HG02938 (cell line): ENCODE data around the gene CCM2L.

Experiments used
- ATAC-seq: cut with Tn5 transposase; IDR thresholded peaks from one replicate; pipeline ENCODE4 v1.9.1; 2021; ENCODE audit warnings: mild to moderate bottlenecking, moderate library complexity; ENCODE audit not compliant: unreplicated experiment

The CCM2L gene

DNA sequence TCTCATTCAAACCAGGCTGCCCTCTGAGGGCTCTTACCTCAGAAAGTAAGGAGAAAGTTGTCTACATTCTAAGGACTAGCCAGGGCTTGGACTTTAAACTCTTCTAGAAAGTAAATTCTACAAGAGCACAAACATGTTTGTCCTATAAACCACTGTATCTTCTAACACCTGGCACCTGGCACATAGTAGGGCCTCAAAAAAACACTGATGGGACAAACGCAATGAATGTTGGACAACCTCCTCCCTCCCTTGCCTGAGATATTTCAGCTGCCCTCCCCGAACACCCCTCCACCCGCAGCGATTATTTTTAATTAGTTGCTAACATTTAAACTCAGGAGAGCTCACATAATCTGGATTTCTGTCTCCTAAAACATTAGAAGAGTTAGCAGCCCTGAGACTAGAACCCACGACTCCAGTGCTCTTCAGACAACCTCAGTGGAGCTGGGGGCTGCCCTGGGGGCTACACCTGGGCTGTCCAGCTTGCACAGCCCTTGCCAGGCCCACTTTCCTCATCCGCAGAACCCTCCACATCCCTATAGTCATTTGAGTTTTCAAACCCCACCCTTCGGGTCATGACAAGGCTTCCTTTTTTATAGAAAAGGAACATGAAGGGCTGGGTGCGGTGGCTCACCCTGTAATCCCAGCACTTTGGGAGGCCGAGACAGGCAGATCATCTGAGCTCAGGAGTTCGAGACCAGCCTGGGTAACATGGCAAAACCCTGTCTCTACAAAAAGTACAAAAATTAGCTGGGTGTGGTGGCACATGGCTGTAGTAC is 46.7 kb downstream of the CCM2L start:
- ATAC-seq: no peak

DNA sequence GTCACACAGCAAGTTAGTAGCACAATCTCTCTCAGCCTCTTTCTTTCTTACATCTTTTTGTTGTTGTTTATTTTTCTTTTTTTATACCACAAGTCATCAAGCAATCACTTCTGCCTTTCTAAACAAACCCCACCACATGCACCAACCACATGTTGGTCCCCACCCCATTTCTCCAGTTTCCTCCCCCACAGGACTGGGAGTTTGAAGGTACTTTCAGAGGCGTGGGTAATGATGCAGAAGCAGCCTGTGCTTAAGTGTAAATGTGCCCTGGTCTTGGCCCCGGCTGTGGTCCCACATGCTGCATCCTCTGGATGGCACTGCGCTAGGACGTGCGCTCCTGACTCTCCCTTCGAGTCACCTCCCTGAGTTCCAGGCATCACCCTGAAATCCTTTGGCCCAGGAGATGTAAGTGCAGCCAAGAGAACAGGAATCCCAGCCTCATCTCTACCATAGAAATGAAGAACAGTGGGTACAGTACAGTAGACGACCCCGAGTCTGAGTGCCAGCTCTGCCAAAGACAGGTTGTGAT is 47.5 kb downstream of the CCM2L start:
- ATAC-seq: no peak

DNA sequence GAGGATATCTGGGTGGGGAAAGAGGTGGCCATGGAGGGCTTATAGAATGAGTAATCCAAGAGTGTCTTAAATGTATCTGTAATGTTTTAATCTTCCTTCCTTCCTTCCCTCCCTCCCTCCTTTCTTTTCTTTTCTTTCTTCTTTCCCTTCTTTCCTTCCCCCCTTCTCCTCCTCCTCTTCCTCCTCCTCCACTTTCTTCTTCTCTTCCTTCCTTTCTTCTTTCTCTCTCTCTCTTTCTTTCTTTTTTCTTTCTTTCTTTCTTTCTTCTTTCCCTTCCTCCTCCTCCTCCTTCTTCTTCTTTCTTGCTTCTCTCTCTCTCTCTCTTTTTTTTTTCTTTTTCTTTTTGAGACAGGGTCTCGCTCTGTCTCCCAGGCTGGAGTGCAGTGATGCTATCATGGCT is 49.0 kb downstream of the CCM2L start:
- no peak for ATAC-seq

DNA sequence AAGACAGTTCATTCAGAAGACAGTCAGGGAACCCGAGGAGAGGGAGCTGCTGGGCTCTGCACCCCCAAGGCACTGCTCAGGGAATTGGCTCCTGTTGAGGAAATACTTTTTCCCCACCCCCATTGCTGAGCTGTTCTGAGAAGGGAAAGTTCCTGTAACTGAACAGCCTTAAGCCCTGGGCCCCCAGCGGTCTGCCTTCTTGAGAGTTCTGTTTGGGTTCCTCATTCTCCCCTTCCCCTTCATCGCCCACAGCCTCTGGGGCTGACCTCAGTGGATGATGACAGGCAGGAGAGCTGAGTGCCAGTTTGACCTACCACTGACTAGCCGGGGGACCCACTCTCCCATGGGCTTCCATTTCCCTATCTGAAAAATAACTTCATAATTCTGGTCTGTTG is 52.5 kb downstream of the CCM2L start:
- ATAC-seq: no peak

DNA sequence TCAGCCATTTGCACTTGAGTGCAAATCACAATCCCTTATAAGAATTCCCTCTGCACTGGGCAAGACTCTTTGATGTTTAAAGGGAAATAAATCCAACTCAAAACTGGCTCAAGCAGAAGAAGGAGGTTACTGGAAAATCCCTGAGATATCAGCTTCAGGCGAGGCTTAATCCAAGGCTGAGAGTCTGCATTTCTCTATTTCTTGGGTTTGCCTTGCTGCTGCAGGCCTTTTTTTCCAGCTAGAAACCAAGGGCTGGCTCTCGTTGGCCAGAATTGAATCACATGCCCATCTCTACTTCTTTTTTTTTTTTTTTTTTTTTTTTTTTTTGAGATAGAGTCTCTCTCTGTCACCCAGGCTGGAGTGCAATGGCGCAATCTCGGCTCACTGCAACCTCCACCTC is 53.5 kb downstream of the CCM2L start:
- no peak for ATAC-seq

DNA sequence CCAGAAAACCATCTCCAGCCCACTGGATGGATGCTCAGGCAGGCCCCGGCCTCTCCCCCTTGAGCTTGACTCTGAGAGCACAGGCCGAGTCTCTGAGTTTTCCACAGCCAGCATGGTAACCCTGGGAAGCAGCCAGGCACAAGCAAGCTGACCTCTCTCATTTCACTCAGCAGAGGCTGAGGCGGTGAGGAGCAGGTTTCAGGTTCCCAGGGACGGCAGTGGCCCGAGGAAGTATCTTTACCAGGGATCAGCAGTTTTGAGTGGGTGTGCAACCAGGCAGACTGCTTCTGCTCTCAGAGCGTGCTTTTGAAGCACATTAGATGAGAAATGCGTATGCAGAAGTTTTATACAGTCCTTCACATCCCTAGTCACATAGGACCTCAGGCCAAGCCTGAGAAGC is 54.4 kb downstream of the CCM2L start:
- no peak for ATAC-seq

DNA sequence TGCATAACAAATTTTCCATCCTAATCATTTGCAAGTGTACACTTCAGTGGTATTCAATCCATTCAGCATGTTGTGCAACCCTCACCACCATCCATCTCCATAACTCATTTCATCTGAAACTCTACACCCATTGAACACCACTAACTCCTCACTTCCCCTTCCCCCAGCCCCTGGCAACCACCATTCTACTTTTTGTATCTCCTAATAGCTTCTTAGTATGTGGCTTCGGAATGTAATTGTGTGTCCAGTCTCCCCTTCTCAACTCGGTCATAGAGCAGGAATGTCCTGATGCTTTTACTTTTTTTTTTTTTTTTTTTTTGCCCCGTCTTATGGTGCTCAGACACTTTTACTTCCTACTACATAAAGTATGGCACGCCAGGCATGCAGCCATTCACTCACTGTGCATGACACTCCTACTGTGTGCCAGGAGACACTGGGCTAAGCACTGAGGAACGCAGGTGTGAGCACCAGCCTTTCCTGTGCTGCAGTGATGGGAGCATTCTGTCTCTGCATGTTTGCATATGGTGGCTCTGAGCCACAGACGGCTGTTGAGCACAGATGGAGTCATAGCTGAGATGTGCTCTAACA is 57.1 kb downstream of the CCM2L start:
- ATAC-seq: no peak

DNA sequence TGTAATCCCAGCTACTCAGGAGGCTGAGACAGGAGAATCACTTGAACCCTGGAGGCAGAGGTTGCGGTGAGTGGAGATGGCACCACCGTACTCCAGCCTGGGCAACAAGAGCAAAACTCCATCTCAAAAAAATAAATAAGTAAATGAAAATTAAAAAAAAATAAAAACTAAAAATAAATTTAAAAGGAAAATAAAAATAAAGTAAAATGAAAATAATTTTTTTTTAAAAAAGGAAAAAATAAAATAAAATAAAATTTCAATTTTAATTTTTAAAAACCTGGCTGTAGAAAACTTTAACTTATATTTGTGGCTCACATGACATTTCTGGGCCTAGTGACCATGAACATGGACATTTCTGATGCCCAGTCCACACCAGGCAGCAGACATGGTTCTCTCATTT is 57.9 kb downstream of the CCM2L start:
- ATAC-seq: no peak

DNA sequence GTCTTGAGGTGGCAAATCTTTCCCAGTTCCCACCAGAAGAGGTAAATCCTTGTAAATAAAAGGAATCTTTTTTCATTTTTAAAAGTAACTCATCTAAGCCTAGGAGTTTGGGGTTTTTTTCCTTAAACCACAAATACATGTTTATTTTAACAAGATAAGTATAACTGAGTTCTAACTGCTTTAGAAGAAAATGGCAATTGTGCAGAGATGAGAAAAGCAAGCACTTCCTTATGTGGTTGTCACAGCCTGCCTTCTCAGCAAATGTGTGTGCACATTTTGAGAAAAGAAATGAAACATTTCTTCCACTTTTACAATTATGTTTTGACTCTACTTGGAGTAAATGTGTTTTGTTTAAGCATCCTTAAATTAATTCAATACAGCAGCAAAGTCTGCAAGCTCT is 59.5 kb downstream of the CCM2L start:
- no peak for ATAC-seq

DNA sequence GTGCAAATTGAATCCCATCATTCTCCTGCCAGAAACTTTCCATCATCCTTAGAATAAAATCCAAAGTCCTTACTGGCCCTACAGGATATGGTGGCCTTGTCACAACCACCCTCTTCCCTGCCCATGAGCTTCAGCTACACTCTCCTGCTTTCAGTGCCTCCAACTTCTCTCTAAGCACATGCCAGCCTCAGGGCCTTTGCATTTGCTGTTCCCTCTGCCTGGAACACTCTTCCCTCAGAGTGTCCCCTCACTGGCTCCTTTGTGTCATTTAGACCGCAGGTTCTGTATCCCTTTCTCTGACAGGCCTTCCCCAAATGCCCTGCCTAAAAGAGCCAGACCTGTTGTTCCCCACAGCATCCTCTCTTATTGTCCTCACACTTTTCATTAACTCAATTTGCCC is 60.0 kb downstream of the CCM2L start:
- no peak for ATAC-seq

DNA sequence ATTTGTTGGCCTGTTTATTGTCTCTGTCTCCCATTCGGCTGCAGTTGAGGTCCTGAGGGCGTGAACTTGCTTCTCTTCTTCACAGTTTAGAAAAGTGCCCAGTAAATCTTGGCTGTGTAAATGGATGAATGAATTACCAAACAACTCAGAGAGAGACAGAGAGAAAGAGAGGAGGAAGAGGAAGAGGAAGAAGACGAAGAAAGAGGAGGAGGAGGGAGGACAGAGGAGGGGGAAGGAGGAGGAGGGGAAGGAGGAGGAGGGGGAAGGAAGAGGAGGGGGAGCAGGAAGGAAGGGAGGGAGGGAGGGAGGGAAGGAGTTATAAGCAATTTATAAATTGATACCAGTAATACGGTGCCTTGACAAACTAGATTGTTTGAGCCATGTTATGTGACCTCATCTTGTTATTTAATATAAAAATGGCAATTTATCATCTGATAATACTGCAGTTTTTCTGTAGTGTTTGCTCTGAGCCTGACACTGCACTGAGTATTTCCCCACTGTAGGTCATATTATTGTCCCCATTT is 60.5 kb downstream of the CCM2L start:
- ATAC-seq: no peak

DNA sequence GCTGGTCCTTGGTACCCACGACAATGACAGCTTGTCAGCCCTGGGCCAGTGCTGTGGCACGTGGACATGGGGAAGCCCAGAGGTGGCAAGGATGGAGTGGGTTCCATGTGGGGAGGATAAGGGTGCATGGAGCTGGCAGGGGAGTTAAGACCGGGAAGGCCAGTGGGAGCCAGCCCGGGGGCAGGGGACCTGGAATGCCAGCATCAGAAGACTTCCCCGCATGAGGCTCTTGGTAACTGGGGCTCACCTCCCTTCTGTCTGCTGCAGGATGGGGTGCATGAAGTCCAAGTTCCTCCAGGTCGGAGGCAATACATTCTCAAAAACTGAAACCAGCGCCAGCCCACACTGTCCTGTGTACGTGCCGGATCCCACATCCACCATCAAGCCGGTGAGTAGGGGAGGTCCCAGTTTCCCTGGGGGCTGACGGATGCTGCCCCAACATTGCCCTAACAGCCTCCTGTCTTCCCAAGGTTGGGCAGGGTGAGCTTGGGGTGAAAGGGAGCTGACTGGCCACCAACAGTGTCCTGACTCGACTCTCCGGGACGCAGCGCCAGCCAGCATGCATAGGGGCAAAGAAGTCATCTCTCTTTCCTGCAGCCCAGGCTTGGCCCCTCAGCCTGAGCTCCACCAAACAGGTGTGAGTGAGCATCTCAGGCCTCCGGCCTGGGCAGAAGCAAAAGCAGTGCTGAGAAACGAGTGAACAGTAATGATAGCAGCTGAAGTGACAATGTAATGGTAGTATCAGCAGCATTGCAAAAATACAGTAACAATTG is 61.3 kb downstream of the CCM2L start:
- no peak for ATAC-seq

DNA sequence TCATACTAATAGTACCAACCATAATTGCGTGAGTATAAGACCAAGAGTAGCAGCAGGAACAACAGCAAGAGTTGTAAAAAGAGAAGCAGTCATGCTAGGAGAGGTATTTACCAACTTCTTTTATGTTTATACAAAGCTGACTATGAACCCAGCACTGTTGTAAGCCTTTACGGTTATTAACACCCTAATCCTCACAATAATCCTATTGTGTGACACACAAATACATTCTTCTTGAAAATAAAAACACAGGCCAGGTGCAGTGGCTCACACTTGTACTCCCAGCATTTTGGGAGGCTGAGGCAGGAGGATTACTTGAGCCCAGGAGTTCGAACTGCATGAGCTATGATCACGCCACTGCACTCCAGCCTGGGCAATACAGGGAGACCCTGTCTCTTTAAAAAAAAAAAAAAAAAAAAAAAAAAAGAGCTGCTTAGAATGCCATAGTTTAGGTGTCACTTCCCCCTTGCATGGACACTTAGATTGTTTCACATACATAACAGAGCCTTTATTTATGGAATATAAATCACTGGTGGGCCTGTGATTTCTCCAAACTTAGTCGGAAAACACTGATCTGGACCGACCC is 62.0 kb downstream of the CCM2L start:
- no peak for ATAC-seq

DNA sequence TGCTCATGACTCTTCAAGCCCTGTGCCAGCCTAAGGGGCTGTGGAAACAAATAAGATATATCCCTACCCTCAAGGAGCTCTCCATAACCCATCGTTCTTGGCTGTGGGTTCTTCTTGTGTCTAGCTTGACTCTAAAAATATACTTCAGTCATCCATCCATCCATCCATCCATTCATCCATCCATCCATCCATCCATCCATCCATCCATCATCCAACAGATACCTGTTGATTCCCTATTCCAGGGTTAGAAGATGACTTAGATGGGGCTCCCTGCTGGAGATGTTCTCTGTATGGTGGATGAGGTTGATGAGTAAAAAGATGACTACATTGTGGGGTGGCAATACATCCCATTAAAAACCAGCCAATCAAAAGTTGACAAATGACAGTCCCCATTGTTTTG is 65.3 kb downstream of the CCM2L start:
- ATAC-seq: no peak

DNA sequence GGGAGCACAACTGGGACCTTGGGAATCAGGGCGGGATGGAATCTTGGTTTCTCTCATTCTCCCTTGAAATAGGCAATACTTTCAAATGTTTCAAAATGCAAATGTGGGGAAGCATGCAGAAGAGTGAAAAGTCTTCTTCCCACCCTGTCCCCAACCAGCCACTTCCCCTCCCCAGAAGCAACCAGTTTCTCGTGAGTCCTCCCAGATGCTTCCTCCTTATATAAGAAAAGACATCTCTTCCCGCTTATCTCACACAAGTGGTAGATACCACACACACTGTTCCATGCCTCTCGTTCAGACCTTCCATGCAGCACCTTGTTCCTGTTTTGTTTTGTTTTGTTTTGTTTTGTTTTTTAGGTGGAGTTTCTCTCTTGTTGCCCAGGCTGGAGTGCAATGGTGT is 67.0 kb downstream of the CCM2L start:
- ATAC-seq: no peak

DNA sequence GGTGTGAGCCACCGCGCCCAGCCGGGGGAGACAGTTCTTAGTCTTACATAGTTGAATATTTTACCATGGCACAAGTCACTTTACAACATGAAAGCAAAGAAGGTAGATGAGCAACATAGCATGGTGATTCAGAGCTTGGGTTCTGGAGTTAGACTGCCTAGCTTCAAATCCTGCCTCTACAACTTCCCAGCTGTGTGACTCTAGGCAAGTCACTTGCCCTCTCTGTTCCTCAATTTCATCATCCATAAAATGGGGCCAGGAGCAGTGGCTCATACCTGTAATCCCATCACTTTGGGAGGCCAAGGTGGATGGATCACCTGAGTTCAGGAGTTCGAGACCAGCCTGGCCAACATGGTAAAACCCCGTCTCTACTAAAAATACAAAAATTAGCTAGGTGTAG is 68.1 kb downstream of the CCM2L start:
- no peak for ATAC-seq

DNA sequence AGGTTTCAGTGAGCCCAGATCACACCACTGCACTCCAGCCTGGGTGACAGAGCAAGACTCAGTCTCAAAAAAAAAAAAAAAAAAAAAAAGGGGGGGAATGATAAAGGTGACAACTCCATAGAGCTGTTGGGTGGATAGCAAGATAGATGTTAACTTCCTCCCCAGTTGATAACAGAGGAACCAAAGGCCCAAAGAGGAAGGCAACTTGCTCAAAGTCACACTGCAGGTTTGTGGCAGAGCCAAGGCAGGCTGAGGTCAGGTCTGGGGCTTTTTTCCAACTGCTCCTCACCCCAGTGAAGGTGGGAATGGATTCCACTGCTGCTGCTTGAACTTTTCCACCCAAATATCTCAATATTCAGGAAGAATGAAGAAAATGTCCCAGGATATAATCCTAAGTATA is 68.6 kb downstream of the CCM2L start:
- ATAC-seq: no peak

DNA sequence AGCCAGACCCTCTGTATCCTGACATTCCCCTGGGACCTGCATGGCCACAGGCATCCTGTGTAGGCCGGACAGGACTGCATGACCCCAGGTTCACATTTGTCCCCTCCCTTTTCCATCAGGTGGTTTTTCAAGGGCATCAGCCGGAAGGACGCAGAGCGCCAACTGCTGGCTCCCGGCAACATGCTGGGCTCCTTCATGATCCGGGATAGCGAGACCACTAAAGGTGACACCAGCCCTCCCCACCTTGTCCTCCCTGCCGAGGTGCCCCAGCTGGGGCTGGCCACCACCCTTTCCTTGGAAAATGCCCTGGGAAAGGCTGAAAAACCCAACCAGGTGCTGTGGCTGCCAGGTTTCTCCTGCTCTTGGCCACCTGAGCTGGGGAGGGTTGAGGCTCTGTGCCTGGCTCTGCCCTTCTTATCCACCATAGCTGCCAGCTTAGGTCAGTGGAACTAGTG is 69.4 kb downstream of the CCM2L start:
- ATAC-seq: no peak

DNA sequence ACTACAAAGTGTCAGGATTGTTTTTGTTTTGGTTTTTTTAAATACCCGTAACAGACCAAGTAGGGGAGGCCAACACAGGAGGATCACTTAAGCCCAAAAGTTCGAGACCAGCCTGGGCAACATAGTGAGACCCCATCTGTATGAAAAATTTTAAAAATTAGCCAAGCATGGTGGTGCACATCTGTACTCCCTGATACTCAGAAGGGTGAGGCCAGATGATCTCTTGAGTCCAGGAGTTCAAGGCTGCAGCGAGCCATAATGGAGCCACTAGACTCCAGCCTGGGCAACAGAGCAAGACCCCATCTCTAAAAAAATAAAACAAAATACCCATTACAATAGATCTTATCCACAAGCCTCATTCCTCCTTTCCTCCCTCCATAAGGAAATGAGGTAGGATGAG is 70.5 kb downstream of the CCM2L start:
- no peak for ATAC-seq
